NT2/D1 (cell line): ENCODE data around the gene SELE.

Experiments
- YY1 ChIP-seq: IDR thresholded peaks from 2 replicates; pipeline ENCODE4 v1.6.1; 2011; ENCODE audit not compliant: insufficient read length, insufficient read depth
- ZNF274 ChIP-seq: IDR thresholded peaks from 2 replicates; pipeline ENCODE4 v1.6.1; 2011; ENCODE audit warnings: mild to moderate bottlenecking, low read depth, low read length

GRCh38 chr1:169712309-169712631, 21.6 kb downstream of the SELE start:
- TF ChIP-seq YY1: no peak
- no peak for TF ChIP-seq ZNF274
